OCI-LY3 (cell line): Measurements from ENCODE around the gene SP140.
A peak's percentile ranks its signal among the peaks of the same experiment; 100 is the strongest.

Experiments used
- H2AFZ ChIP-seq: fragments of 200-600, 300-600 bp; shearing (Covaris generic); 2 replicates; pipeline ENCODE4 v1.6.0; 2014; ENCODE audit warnings: antibody characterized with exemption, low read depth, low read length
- H3K27ac ChIP-seq: fragments of 200-600, 300-600 bp; sonication (generic); 2 replicates; pipeline ENCODE4 v1.5.1; 2014; ENCODE audit warnings: mild to moderate bottlenecking, low read length, moderate library complexity, mixed read lengths
- H3K27me3 ChIP-seq: fragments of 200-600, 300-600 bp; sonication (generic); 2 replicates; pipeline ENCODE4 v1.6.1; 2014; ENCODE audit warnings: low read depth, low read length, mixed read lengths
- H3K36me3 ChIP-seq: fragments of 200-600, 300-600 bp; sonication (generic); replicated peaks from 2 replicates; pipeline ENCODE3; 2014; ENCODE audit warnings: low read depth, low read length, mixed read lengths
- H3K4me1 ChIP-seq: fragments of 300-600, 200-600 bp; sonication (generic); 2 replicates; pipeline ENCODE4 v1.6.1; 2014; ENCODE audit warnings: low read length, mixed read lengths
- H3K4me2 ChIP-seq: fragments of 200-600, 300-600 bp; sonication (generic); 2 replicates; pipeline ENCODE4 v1.6.1; 2014; ENCODE audit warnings: low read length, mixed read lengths
- H3K4me3 ChIP-seq: fragments of 300-600, 200-600 bp; sonication (generic); 2 replicates; pipeline ENCODE4 v1.5.1; 2014; ENCODE audit warnings: antibody characterized with exemption, mild to moderate bottlenecking, low read length, moderate library complexity
- H3K79me2 ChIP-seq: fragments of 300-600, 200-600 bp; shearing (Covaris generic); 2 replicates; pipeline ENCODE4 v1.6.1; 2014; ENCODE audit warnings: mild to moderate bottlenecking, low read length, mixed read lengths
- H3K9ac ChIP-seq: fragments of 300-600, 200-600 bp; shearing (Covaris generic); 2 replicates; pipeline ENCODE4 v1.6.0; 2014; ENCODE audit warnings: mild to moderate bottlenecking, low read length, moderate library complexity
- H3K9me3 ChIP-seq: fragments of 200-600, 300-600 bp; shearing (Covaris generic); 2 replicates; pipeline ENCODE4 v1.6.1; 2014; ENCODE audit warnings: low read length, mixed read lengths; ENCODE audit not compliant: insufficient read depth
- H4K20me1 ChIP-seq: fragments of 200-600, 300-600 bp; sonication (generic); 2 replicates; pipeline ENCODE4 v1.6.1; 2016; ENCODE audit warnings: low read length, mixed read lengths; ENCODE audit not compliant: insufficient read depth
- EZH2phosphoT487 ChIP-seq: fragments of 200-600 bp; shearing (Covaris generic); IDR thresholded peaks from 2 replicates; pipeline ENCODE4 v1.6.1; 2018; ENCODE audit warnings: antibody characterized with exemption, mixed run types, low read depth
- TF ChIP-seq, protein P1 (sequence below): fragments of 200-600, 300-600 bp; sonication (generic); IDR thresholded peaks from 2 replicates; pipeline ENCODE4 v1.5.1; 2014; ENCODE audit warnings: antibody characterized with exemption, low read length, low read depth

SP140 gene

DNA sequence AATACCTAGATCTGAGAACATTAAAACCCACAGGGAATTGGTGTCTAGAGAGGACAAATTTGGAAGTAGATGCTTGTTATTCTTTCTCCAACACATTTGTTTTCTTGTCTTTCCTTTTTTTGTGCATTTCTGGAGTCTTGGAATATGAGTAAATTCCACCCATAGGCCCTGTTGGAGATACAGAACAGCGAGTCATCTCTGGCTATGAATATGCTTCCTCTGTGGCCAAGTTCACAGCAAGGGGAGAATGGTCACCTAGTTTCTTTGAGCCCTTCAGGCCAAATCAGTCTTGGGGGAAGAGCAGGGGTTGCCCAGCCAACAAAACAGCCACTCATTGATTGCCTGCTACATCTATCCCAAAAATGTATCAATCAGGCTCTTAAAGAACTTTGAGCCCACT, 132.8 kb downstream of the SP140 start:
- Histone ChIP-seq H4K20me1 (no peaks in the 10 kb centered on the region), H3K9ac (no peak overlapping the region), H3K4me1 (peaks cover 22% of the 10 kb centered on the region), H2AFZ (no peak overlapping the region), H3K9me3 (no peaks in the 10 kb centered on the region), H3K4me2 (no peak overlapping the region), H3K36me3 (peaks cover 17% of the 10 kb centered on the region), H3K27me3 (no peaks in the 10 kb centered on the region), H3K79me2 (no peaks in the 10 kb centered on the region), H3K27ac (no peak overlapping the region), H3K4me3 (no peak overlapping the region)
- no peak for TF ChIP-seq EZH2phosphoT487
- TF ChIP-seq, protein P1, sequence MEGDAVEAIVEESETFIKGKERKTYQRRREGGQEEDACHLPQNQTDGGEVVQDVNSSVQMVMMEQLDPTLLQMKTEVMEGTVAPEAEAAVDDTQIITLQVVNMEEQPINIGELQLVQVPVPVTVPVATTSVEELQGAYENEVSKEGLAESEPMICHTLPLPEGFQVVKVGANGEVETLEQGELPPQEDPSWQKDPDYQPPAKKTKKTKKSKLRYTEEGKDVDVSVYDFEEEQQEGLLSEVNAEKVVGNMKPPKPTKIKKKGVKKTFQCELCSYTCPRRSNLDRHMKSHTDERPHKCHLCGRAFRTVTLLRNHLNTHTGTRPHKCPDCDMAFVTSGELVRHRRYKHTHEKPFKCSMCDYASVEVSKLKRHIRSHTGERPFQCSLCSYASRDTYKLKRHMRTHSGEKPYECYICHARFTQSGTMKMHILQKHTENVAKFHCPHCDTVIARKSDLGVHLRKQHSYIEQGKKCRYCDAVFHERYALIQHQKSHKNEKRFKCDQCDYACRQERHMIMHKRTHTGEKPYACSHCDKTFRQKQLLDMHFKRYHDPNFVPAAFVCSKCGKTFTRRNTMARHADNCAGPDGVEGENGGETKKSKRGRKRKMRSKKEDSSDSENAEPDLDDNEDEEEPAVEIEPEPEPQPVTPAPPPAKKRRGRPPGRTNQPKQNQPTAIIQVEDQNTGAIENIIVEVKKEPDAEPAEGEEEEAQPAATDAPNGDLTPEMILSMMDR, result no peak

DNA sequence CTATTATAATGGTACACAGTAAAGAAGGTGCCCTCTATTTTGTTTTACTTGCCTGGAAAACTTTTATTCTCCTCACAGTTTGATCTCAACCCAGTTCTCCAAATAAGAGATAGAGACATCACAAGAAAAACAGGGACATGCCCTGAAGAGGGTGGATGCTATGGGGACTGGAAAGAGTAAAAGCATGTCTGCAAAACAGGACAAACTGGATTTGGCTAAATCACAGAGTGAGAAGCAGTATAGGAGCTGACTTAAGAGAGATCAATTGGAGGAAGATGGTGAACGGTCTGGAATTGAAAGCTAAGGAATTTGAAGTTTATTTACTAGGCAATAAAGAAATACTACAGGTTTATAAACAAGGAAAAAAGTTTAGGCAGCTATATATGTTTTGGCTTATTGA, 134.5 kb downstream of the SP140 start:
- TF ChIP-seq EZH2phosphoT487, result no peak
- TF ChIP-seq, protein P1, result no peak
- H2AFZ ChIP-seq, result no peak overlapping the region
- no peak overlapping the region for H3K9ac ChIP-seq
- H4K20me1 ChIP-seq, result no peaks in the 10 kb centered on the region
- no peaks in the 10 kb centered on the region for H3K9me3 ChIP-seq
- H3K27me3 ChIP-seq, result no peaks in the 10 kb centered on the region
- peaks cover 17% of the 10 kb centered on the region for H3K36me3 ChIP-seq
- H3K4me3 ChIP-seq, result no peak overlapping the region
- no peak overlapping the region for H3K4me2 ChIP-seq
- H3K4me1 ChIP-seq, result peaks cover 27% of the 10 kb centered on the region
- H3K27ac ChIP-seq, result no peak overlapping the region
- no peaks in the 10 kb centered on the region for H3K79me2 ChIP-seq

DNA sequence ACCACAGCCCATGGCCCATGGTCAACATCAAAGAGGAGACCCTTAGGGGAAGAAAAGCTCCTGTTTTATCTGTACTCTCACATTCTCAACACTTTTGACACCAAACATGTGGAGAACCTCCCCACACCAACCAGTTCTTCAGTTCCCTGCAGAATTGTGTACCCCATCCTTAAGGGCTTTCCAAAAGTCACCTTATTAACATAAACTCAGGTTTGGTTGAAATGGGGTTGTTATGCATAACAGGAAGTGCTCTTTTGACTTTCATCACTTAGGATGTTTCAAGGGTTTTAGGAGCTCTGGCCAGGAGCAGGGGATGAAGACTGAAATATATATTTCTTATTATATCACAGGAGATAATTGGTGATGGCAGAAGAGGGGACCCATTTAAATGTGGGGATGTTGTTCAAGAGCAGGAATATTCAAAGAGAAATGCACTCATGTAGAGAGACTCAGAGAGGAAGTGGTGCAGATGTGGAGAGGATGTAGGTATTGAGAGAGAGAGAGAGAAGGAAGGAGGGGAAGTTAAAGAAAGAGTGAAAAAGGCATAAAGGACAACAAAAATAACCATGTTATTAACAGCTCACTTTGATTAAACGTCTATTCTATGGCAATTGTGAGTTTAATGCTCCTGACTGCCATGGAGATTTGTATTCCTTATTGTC, 136.6 kb downstream of the SP140 start:
- TF ChIP-seq, protein P1, result no peak
- no peak for TF ChIP-seq EZH2phosphoT487
- no peaks in the 10 kb centered on the region for H3K79me2 ChIP-seq
- H3K27ac ChIP-seq, result peak overlapping the region; percentile 65
- H3K4me3 ChIP-seq, result 0 out of 2 replicates have a peak overlapping the region, but pooled peaks have one; percentile 14
- H3K27me3 ChIP-seq, result no peaks in the 10 kb centered on the region
- H3K4me2 ChIP-seq, result peak overlapping the region; percentile 44
- H4K20me1 ChIP-seq, result no peaks in the 10 kb centered on the region
- peaks cover 27% of the 10 kb centered on the region for H3K4me1 ChIP-seq
- H2AFZ ChIP-seq, result no peak overlapping the region
- peaks cover 17% of the 10 kb centered on the region for H3K36me3 ChIP-seq
- no peak overlapping the region for H3K9ac ChIP-seq
- H3K9me3 ChIP-seq, result no peaks in the 10 kb centered on the region
